ENCODE results near the gene NTRK1.

Gene NTRK1

GRCh38 chr1:156822680-156823079 lies 38.0 kb upstream of the NTRK1 start:
- no peaks in the 10 kb centered on the region for H3K9me3 ChIP-seq (ENCODE audit: insufficient read depth, low read depth, low read length)
- H3K36me3 ChIP-seq (ENCODE audit: insufficient read depth, low read depth, low read length): no peaks in the 10 kb centered on the region
- no peak overlapping the region for H3K9ac ChIP-seq (ENCODE audit: low read depth, low read length)
- no peak overlapping the region for H3K27ac ChIP-seq (ENCODE audit: low read length)
- H3K27me3 ChIP-seq (ENCODE audit: insufficient read depth, low read length): peaks cover 49% of the 10 kb centered on the region
- H3K4me1 ChIP-seq (ENCODE audit: insufficient read depth, low read length): no peaks in the 10 kb centered on the region
- H3K4me3 ChIP-seq (ENCODE audit: low read length): no peak overlapping the region

GRCh38 chr1:156823210-156823790 lies 37.4 kb upstream of the NTRK1 start:
- H3K36me3 ChIP-seq (ENCODE audit: insufficient read depth, low read depth, low read length): no peaks in the 10 kb centered on the region
- no peaks in the 10 kb centered on the region for H3K9me3 ChIP-seq (ENCODE audit: insufficient read depth, low read depth, low read length)
- no peak overlapping the region for H3K9ac ChIP-seq (ENCODE audit: low read depth, low read length)
- no peak overlapping the region for H3K27ac ChIP-seq (ENCODE audit: low read length)
- peaks cover 43% of the 10 kb centered on the region for H3K27me3 ChIP-seq (ENCODE audit: insufficient read depth, low read length)
- no peaks in the 10 kb centered on the region for H3K4me1 ChIP-seq (ENCODE audit: insufficient read depth, low read length)
- no peak overlapping the region for H3K4me3 ChIP-seq (ENCODE audit: low read length)

- Histone ChIP-seq H3K9ac (ENCODE audit: low read depth, low read length) (no peak overlapping the region), H3K9me3 (ENCODE audit: insufficient read depth, low read depth, low read length) (no peaks in the 10 kb centered on the region), H3K4me1 (ENCODE audit: insufficient read depth, low read length) (no peaks in the 10 kb centered on the region), H3K27ac (ENCODE audit: low read length) (no peak overlapping the region), H3K4me3 (ENCODE audit: low read length) (no peak overlapping the region), H3K36me3 (ENCODE audit: insufficient read depth, low read depth, low read length) (no peaks in the 10 kb centered on the region), H3K27me3 (ENCODE audit: insufficient read depth, low read length) (peaks cover 45% of the 10 kb centered on the region)
Measured at GRCh38 chr1:156826630-156827029, 34.0 kb upstream of the NTRK1 start.

- Histone ChIP-seq H3K9me3 (ENCODE audit: insufficient read depth, low read depth, low read length) (no peaks in the 10 kb centered on the region), H3K36me3 (ENCODE audit: insufficient read depth, low read depth, low read length) (no peaks in the 10 kb centered on the region), H3K9ac (ENCODE audit: low read depth, low read length) (no peak overlapping the region), H3K4me1 (ENCODE audit: insufficient read depth, low read length) (no peaks in the 10 kb centered on the region), H3K27ac (ENCODE audit: low read length) (no peak overlapping the region), H3K4me3 (ENCODE audit: low read length) (no peak overlapping the region), H3K27me3 (ENCODE audit: insufficient read depth, low read length) (peaks cover 39% of the 10 kb centered on the region; the same call in 1 of the 2 replicates)
Measured at GRCh38 chr1:156828400-156829124, 32.1 kb upstream of the NTRK1 start.

- H3K27me3 ChIP-seq (ENCODE audit: insufficient read depth, low read length): peaks cover 65% of the 10 kb centered on the region
- H3K9ac ChIP-seq (ENCODE audit: low read depth, low read length): no peak overlapping the region
- no peaks in the 10 kb centered on the region for H3K4me1 ChIP-seq (ENCODE audit: insufficient read depth, low read length)
- no peaks in the 10 kb centered on the region for H3K9me3 ChIP-seq (ENCODE audit: insufficient read depth, low read depth, low read length)
- no peak overlapping the region for H3K4me3 ChIP-seq (ENCODE audit: low read length)
- no peaks in the 10 kb centered on the region for H3K36me3 ChIP-seq (ENCODE audit: insufficient read depth, low read depth, low read length)
- no peak overlapping the region for H3K27ac ChIP-seq (ENCODE audit: low read length)
Measured at GRCh38 chr1:156832434-156832833, 28.2 kb upstream of the NTRK1 start.

GRCh38 chr1:156833603-156834002 lies 27.1 kb upstream of the NTRK1 start:
- Histone ChIP-seq H3K9ac (ENCODE audit: low read depth, low read length) (no peak overlapping the region), H3K4me3 (ENCODE audit: low read length) (no peak overlapping the region), H3K36me3 (ENCODE audit: insufficient read depth, low read depth, low read length) (no peaks in the 10 kb centered on the region), H3K27me3 (ENCODE audit: insufficient read depth, low read length) (peaks cover 76% of the 10 kb centered on the region), H3K27ac (ENCODE audit: low read length) (no peak overlapping the region), H3K9me3 (ENCODE audit: insufficient read depth, low read depth, low read length) (no peaks in the 10 kb centered on the region), H3K4me1 (ENCODE audit: insufficient read depth, low read length) (no peaks in the 10 kb centered on the region)

GRCh38 chr1:156834322-156834721 lies 26.3 kb upstream of the NTRK1 start:
- Histone ChIP-seq H3K9ac (ENCODE audit: low read depth, low read length) (no peak overlapping the region), H3K27ac (ENCODE audit: low read length) (no peak overlapping the region), H3K4me1 (ENCODE audit: insufficient read depth, low read length) (no peaks in the 10 kb centered on the region), H3K27me3 (ENCODE audit: insufficient read depth, low read length) (peaks cover 79% of the 10 kb centered on the region), H3K9me3 (ENCODE audit: insufficient read depth, low read depth, low read length) (no peaks in the 10 kb centered on the region), H3K4me3 (ENCODE audit: low read length) (no peak overlapping the region), H3K36me3 (ENCODE audit: insufficient read depth, low read depth, low read length) (no peaks in the 10 kb centered on the region)

GRCh38 chr1:156836041-156836654 lies 24.5 kb upstream of the NTRK1 start:
- peaks cover 76% of the 10 kb centered on the region for H3K27me3 ChIP-seq (ENCODE audit: insufficient read depth, low read length)
- H3K9ac ChIP-seq (ENCODE audit: low read depth, low read length): no peak overlapping the region
- no peak overlapping the region for H3K4me3 ChIP-seq (ENCODE audit: low read length)
- H3K9me3 ChIP-seq (ENCODE audit: insufficient read depth, low read depth, low read length): no peaks in the 10 kb centered on the region
- H3K4me1 ChIP-seq (ENCODE audit: insufficient read depth, low read length): no peaks in the 10 kb centered on the region
- H3K36me3 ChIP-seq (ENCODE audit: insufficient read depth, low read depth, low read length): no peaks in the 10 kb centered on the region
- no peak overlapping the region for H3K27ac ChIP-seq (ENCODE audit: low read length)

GRCh38 chr1:156836892-156837291 lies 23.8 kb upstream of the NTRK1 start:
- H3K4me3 ChIP-seq (ENCODE audit: low read length): no peak overlapping the region
- no peak overlapping the region for H3K27ac ChIP-seq (ENCODE audit: low read length)
- no peak overlapping the region for H3K9ac ChIP-seq (ENCODE audit: low read depth, low read length)
- H3K9me3 ChIP-seq (ENCODE audit: insufficient read depth, low read depth, low read length): no peaks in the 10 kb centered on the region
- no peaks in the 10 kb centered on the region for H3K36me3 ChIP-seq (ENCODE audit: insufficient read depth, low read depth, low read length)
- H3K4me1 ChIP-seq (ENCODE audit: insufficient read depth, low read length): no peaks in the 10 kb centered on the region
- H3K27me3 ChIP-seq (ENCODE audit: insufficient read depth, low read length): peaks cover 76% of the 10 kb centered on the region

- H3K4me1 ChIP-seq (ENCODE audit: insufficient read depth, low read length): no peaks in the 10 kb centered on the region
- H3K36me3 ChIP-seq (ENCODE audit: insufficient read depth, low read depth, low read length): no peaks in the 10 kb centered on the region
- no peaks in the 10 kb centered on the region for H3K9me3 ChIP-seq (ENCODE audit: insufficient read depth, low read depth, low read length)
- H3K9ac ChIP-seq (ENCODE audit: low read depth, low read length): no peak overlapping the region
- H3K4me3 ChIP-seq (ENCODE audit: low read length): no peak overlapping the region
- peaks cover 82% of the 10 kb centered on the region for H3K27me3 ChIP-seq (ENCODE audit: insufficient read depth, low read length)
- H3K27ac ChIP-seq (ENCODE audit: low read length): no peak overlapping the region
Measured at GRCh38 chr1:156838972-156839371, 21.7 kb upstream of the NTRK1 start.

GRCh38 chr1:156839426-156840109 lies 21.1 kb upstream of the NTRK1 start:
- Histone ChIP-seq H3K27me3 (ENCODE audit: insufficient read depth, low read length) (peaks cover 82% of the 10 kb centered on the region), H3K9ac (ENCODE audit: low read depth, low read length) (no peak overlapping the region), H3K4me1 (ENCODE audit: insufficient read depth, low read length) (no peaks in the 10 kb centered on the region), H3K9me3 (ENCODE audit: insufficient read depth, low read depth, low read length) (no peaks in the 10 kb centered on the region), H3K4me3 (ENCODE audit: low read length) (no peak overlapping the region), H3K36me3 (ENCODE audit: insufficient read depth, low read depth, low read length) (no peaks in the 10 kb centered on the region), H3K27ac (ENCODE audit: low read length) (no peak overlapping the region)
